Loucy (cell line): ENCODE data around the gene BMERB1.

Experiments used
- H2AFZ ChIP-seq: fragments of 200-600 bp; sonication (generic); 2 replicates; pipeline ENCODE4 v1.6.0; 2016; ENCODE audit warnings: antibody characterized with exemption, mild to moderate bottlenecking, low read length, moderate library complexity
- H3F3A ChIP-seq: fragments of 200-600 bp; 2 replicates; pipeline ENCODE4 v1.6.0; 2016; ENCODE audit warnings: antibody characterized with exemption, low read depth, mild to moderate bottlenecking
- H3K27me3 ChIP-seq: fragments of 200-600 bp; sonication (generic); 2 replicates; pipeline ENCODE4 v1.6.1; 2014; ENCODE audit warnings: low read length, mild to moderate bottlenecking; ENCODE audit not compliant: insufficient read depth, poor library complexity, severe bottlenecking
- H3K36me3 ChIP-seq: fragments of 200-600 bp; sonication (generic); 2 replicates; pipeline ENCODE4 v1.6.1; 2016; ENCODE audit warnings: low read length; ENCODE audit not compliant: insufficient read depth
- H3K4me1 ChIP-seq: fragments of 200-600 bp; sonication (generic); 2 replicates; pipeline ENCODE4 v1.5.1; 2014; ENCODE audit warnings: low read length, mild to moderate bottlenecking; ENCODE audit not compliant: insufficient read depth, poor library complexity, severe bottlenecking
- H3K4me2 ChIP-seq: fragments of 200-600 bp; sonication (generic); 2 replicates; pipeline ENCODE4 v1.6.0; 2014; ENCODE audit warnings: antibody characterized with exemption, low read length, low read depth, mild to moderate bottlenecking; ENCODE audit not compliant: poor library complexity, severe bottlenecking
- H3K4me3 ChIP-seq: fragments of 200-600 bp; sonication (generic); 2 replicates; pipeline ENCODE4 v1.5.1; 2014; ENCODE audit warnings: low read length, mild to moderate bottlenecking, mixed read lengths; ENCODE audit not compliant: poor library complexity, severe bottlenecking
- H3K79me2 ChIP-seq: fragments of 200-600 bp; sonication (generic); 2 replicates; pipeline ENCODE4 v1.6.1; 2014; ENCODE audit warnings: low read length; ENCODE audit not compliant: insufficient read depth
- H3K9ac ChIP-seq: fragments of 200-600 bp; sonication (generic); 2 replicates; pipeline ENCODE4 v1.6.0; 2014; ENCODE audit warnings: mild to moderate bottlenecking, low read depth, low read length, moderate library complexity; ENCODE audit not compliant: poor library complexity, severe bottlenecking
- H3K9me2 ChIP-seq: fragments of 200-600 bp; sonication (generic); replicated peaks from 2 replicates; pipeline ENCODE4 v1.6.1; 2016; ENCODE audit warnings: low read depth, low read length, mixed read lengths
- H3K9me3 ChIP-seq: fragments of 200-600 bp; sonication (generic); 2 replicates; pipeline ENCODE4 v1.6.1; 2014; ENCODE audit warnings: mild to moderate bottlenecking, antibody characterized with exemption, low read length, low read depth; ENCODE audit not compliant: insufficient read depth
- H4K20me1 ChIP-seq: fragments of 200-600 bp; sonication (generic); 2 replicates; pipeline ENCODE4 v1.6.0; 2014; ENCODE audit warnings: antibody characterized with exemption, low read length, mild to moderate bottlenecking; ENCODE audit not compliant: insufficient read depth, poor library complexity, severe bottlenecking
- EZH2phosphoT487 ChIP-seq: fragments of 200-600 bp; IDR thresholded peaks from 2 replicates; pipeline ENCODE4 v1.6.1; 2018; ENCODE audit warnings: antibody characterized with exemption, mild to moderate bottlenecking, moderate library complexity, borderline replicate concordance
- TF ChIP-seq, protein P1 (sequence below): fragments of 200-600 bp; sonication (generic); conservative IDR thresholded peaks from 2 replicates; pipeline ENCODE4 v1.5.1; 2014; ENCODE audit warnings: mild to moderate bottlenecking, antibody characterized with exemption, low read length

BMERB1 gene

DNA sequence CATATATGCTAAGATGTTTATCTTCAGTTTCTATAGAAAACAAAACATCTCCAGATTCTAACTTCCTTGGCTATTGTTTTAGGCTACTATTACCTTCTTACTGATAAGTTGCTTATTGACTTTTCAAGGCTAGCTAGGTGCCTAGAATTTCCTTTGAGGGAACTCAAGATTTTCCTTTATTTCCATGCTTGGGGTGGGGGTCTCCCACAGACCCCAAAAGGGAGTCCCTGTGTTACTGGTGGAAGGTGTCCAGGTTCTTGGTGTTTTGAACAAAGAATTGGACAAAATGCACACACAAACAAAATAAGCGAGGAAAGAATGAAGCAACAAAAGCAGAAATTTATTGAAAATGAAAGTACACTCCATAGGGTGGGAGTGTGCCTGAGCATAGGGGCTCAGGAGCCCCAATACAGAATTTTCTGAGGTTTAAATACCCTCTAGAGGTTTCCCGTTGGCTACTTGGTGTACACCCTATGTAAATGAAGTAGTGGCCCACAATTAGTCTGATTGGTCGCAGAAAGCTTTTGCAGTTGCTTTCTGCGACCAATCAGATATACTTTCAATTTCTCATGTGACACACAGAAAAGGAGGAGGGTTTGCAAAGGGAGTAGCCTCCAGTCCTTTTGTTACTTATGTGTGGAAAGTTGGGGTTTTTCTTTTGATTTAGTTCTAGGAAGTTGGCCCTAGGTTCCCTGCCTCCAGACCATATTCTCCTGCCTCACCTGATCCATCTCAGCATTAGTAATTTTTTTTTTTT is 141.1 kb downstream of the BMERB1 start:
- H4K20me1 ChIP-seq: no peaks in the 10 kb centered on the region
- TF ChIP-seq, protein P1, sequence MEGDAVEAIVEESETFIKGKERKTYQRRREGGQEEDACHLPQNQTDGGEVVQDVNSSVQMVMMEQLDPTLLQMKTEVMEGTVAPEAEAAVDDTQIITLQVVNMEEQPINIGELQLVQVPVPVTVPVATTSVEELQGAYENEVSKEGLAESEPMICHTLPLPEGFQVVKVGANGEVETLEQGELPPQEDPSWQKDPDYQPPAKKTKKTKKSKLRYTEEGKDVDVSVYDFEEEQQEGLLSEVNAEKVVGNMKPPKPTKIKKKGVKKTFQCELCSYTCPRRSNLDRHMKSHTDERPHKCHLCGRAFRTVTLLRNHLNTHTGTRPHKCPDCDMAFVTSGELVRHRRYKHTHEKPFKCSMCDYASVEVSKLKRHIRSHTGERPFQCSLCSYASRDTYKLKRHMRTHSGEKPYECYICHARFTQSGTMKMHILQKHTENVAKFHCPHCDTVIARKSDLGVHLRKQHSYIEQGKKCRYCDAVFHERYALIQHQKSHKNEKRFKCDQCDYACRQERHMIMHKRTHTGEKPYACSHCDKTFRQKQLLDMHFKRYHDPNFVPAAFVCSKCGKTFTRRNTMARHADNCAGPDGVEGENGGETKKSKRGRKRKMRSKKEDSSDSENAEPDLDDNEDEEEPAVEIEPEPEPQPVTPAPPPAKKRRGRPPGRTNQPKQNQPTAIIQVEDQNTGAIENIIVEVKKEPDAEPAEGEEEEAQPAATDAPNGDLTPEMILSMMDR: no peak
- TF ChIP-seq EZH2phosphoT487: no peak
- no peak overlapping the region for H3K4me3 ChIP-seq
- H3K4me1 ChIP-seq: no peaks in the 10 kb centered on the region
- no peaks in the 10 kb centered on the region for H3K9me2 ChIP-seq
- no peaks in the 10 kb centered on the region for H3K79me2 ChIP-seq
- peak overlapping the region; percentile 60; the same call in 1 of the 2 replicates for H2AFZ ChIP-seq
- no peaks in the 10 kb centered on the region for H3F3A ChIP-seq
- H3K27me3 ChIP-seq: no peaks in the 10 kb centered on the region
- no peaks in the 10 kb centered on the region for H3K9me3 ChIP-seq
- no peaks in the 10 kb centered on the region for H3K36me3 ChIP-seq
- H3K9ac ChIP-seq: no peak overlapping the region
- no peak overlapping the region for H3K4me2 ChIP-seq

GRCh38 chr16:15576960-15577958 is 142.9 kb downstream of the BMERB1 start:
- Histone ChIP-seq H3K79me2 (no peaks in the 10 kb centered on the region), H3K9ac (no peak overlapping the region), H3K4me3 (no peak overlapping the region), H3K36me3 (no peaks in the 10 kb centered on the region), H3K27me3 (no peaks in the 10 kb centered on the region), H3K4me1 (no peaks in the 10 kb centered on the region), H3K4me2 (no peak overlapping the region), H2AFZ (no peak overlapping the region), H3K9me2 (no peaks in the 10 kb centered on the region), H3F3A (no peaks in the 10 kb centered on the region), H3K9me3 (no peaks in the 10 kb centered on the region), H4K20me1 (no peaks in the 10 kb centered on the region)
- TF ChIP-seq EZH2phosphoT487: no peak
- TF ChIP-seq, protein P1: no peak

GRCh38 chr16:15578824-15579223 is 144.4 kb downstream of the BMERB1 start:
- Histone ChIP-seq H3K27me3 (no peaks in the 10 kb centered on the region), H4K20me1 (no peaks in the 10 kb centered on the region), H3K79me2 (no peaks in the 10 kb centered on the region), H3K4me1 (no peaks in the 10 kb centered on the region), H3K4me2 (no peak overlapping the region), H3K9me3 (no peaks in the 10 kb centered on the region), H3K4me3 (no peak overlapping the region), H3K9ac (no peak overlapping the region), H2AFZ (no peak overlapping the region), H3F3A (no peaks in the 10 kb centered on the region), H3K9me2 (no peaks in the 10 kb centered on the region), H3K36me3 (no peaks in the 10 kb centered on the region)
- no peak for TF ChIP-seq EZH2phosphoT487
- TF ChIP-seq, protein P1: no peak
